NCI-H2227 treated with DMSO at 0.1 percent for 48 hours (cell line): ENCODE measurements around the gene SPAG8.

Source experiments
- DNase-seq: peaks from one replicate; lab custom pipeline; 2025; lab: John Stamatoyannopoulos, UW

Gene SPAG8

GRCh38 chr9:35836595-35836994 is 24.5 kb upstream of the SPAG8 start:
- no peak for DNase-seq

- no peak for DNase-seq
These were observed 23.7 kb upstream of the SPAG8 start for GRCh38 chr9:35835766-35836165.

GRCh38 chr9:35835216-35835632 is 23.2 kb upstream of the SPAG8 start:
- no peak for DNase-seq

- DNase-seq, result no peak
These were observed 22.5 kb upstream of the SPAG8 start for GRCh38 chr9:35834260-35835215.

- no peak for DNase-seq
These were observed 20.8 kb upstream of the SPAG8 start for GRCh38 chr9:35832814-35833213.

- DNase-seq, result no peak
These were observed 19.0 kb upstream of the SPAG8 start for GRCh38 chr9:35831040-35831439.

GRCh38 chr9:35829764-35830096 is 17.7 kb upstream of the SPAG8 start:
- no peak for DNase-seq

- peak; percentile 71 for DNase-seq
These were observed 17.2 kb upstream of the SPAG8 start, which contains the start of gene TMEM8B for GRCh38 chr9:35829084-35829763. Gene TMEM8B, plus strand, starts transcription at chr9:35829228. Its CDS starts 220 bp downstream, at chr9:35829448.

GRCh38 chr9:35828716-35829083 is 16.6 kb upstream of the SPAG8 start, which contains the start of gene FAM221B:
Gene FAM221B, minus strand, starts transcription at chr9:35828732. Its CDS starts 2,571 bp downstream, at chr9:35826161.
- peak; percentile 39 for DNase-seq

GRCh38 chr9:35827486-35827885 is 15.4 kb upstream of the SPAG8 start:
- no peak for DNase-seq

GRCh38 chr9:35826071-35826701 is 14.1 kb upstream of the SPAG8 start:
- DNase-seq, result peak; percentile 25

GRCh38 chr9:35822926-35823325 is 10.9 kb upstream of the SPAG8 start:
- no peak for DNase-seq

GRCh38 chr9:35820076-35820475 is 8.0 kb upstream of the SPAG8 start:
- no peak for DNase-seq

- no peak for DNase-seq
These were observed 6.3 kb upstream of the SPAG8 start for GRCh38 chr9:35818341-35818740.

GRCh38 chr9:35816708-35817107 is 4.6 kb upstream of the SPAG8 start:
- DNase-seq, result no peak

GRCh38 chr9:35814841-35815543 is 2.9 kb upstream of the SPAG8 start, which contains the start of gene HINT2:
Gene HINT2, minus strand, starts transcription at chr9:35815042. Its CDS starts 63 bp downstream, at chr9:35814979.
- DNase-seq, result peak; percentile 98

- no peak for DNase-seq
These were observed 2.2 kb upstream of the SPAG8 start for GRCh38 chr9:35814106-35814840.

GRCh38 chr9:35813434-35814105 is 1.5 kb upstream of the SPAG8 start:
- no peak for DNase-seq

- DNase-seq, result no peak
These were observed 559 bp downstream of the SPAG8 start for GRCh38 chr9:35811381-35812024.

GRCh38 chr9:35810122-35810521 is 1.9 kb downstream of the SPAG8 start:
- no peak for DNase-seq
